T-helper 2 cell treated with Interferon-gamma antibody and Interleukin-4, amounts not matched to agents 5 μg/mL and 100 μg/mL, for 36 hours (primary cell): Measurements from ENCODE around the gene EVI2B.
"Not testable (repeated sequence)": the region's sequence is repeated elsewhere in the genome, so short reads cannot be mapped to it uniquely, and the experiment has no call there.

Source experiments
- DNase-seq: peaks from one replicate; pipeline ENCODE4 v3.0.0; 2021; ENCODE audit warnings: low spot score
- H3K27ac Mint-ChIP-seq: one replicate; pipeline ENCODE4 v1.8.0; 2021; ENCODE audit warnings: mild to moderate bottlenecking, mixed read lengths
- H3K27me3 Mint-ChIP-seq: one replicate; pipeline ENCODE4 v1.8.0; 2021; ENCODE audit warnings: low read depth, mixed read lengths
- H3K36me3 Mint-ChIP-seq: one replicate; pipeline ENCODE4 v1.8.0; 2021; ENCODE audit warnings: low read depth, mixed read lengths
- H3K4me1 Mint-ChIP-seq: one replicate; pipeline ENCODE4 v1.8.0; 2021; ENCODE audit warnings: low read depth, mixed read lengths
- H3K4me3 Mint-ChIP-seq: one replicate; pipeline ENCODE4 v1.8.0; 2022; ENCODE audit warnings: mild to moderate bottlenecking, moderate library complexity, mixed read lengths
- H3K9me3 Mint-ChIP-seq: one replicate; pipeline ENCODE4 v1.8.0; 2021; ENCODE audit warnings: mixed read lengths

EVI2B gene, protein sequence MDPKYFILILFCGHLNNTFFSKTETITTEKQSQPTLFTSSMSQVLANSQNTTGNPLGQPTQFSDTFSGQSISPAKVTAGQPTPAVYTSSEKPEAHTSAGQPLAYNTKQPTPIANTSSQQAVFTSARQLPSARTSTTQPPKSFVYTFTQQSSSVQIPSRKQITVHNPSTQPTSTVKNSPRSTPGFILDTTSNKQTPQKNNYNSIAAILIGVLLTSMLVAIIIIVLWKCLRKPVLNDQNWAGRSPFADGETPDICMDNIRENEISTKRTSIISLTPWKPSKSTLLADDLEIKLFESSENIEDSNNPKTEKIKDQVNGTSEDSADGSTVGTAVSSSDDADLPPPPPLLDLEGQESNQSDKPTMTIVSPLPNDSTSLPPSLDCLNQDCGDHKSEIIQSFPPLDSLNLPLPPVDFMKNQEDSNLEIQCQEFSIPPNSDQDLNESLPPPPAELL

DNA sequence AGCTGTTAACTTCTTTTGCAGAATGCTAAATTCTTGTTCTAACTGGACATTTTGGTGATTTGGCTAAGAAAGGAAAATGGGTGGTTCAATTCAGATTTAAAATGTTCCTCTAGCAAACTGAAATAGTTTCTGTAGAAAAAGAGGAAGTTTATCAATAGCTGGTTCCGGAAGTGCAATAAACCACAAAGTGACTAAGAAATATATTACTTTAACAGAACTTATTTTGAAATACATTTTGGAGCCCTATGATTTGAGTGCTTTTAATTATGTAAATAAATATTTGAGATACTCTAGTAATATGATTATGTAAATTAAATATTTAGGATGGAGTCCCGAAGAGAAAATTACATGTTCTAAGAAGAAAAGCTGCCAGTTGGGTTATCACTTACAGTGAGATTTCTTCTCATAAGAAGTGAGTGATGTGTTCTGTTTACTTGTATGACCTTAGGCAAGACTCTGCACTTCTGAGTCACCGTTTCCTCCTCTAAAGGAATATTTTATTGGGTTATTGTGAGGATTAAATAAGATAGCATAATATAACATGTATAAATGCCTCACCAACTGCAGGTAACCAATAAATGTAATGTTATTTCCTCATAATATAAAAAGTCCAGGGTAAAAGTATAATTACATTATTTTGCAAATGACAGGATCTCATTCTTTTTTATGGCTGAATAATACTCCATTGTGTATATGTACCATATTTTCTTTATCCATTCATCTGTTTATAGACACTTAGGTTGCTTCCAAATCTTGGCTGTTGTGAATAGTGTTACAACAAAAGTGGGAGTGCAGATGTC, at the start of gene EVI2B:
Gene EVI2B, minus strand, starts transcription at position 73 of the 800 bp plus-strand sequence. CDS start 8,445 bp downstream, outside the sequence.
- peaks cover 44% of the 10 kb centered on the region for H3K4me1 Mint-ChIP-seq
- peaks cover 59% of the 10 kb centered on the region for H3K36me3 Mint-ChIP-seq
- no peak for DNase-seq
- peak within 1 kb of the TSS; percentile 98 for H3K27ac Mint-ChIP-seq
- no peaks in the 10 kb centered on the region for H3K27me3 Mint-ChIP-seq
- no peaks in the 10 kb centered on the region for H3K9me3 Mint-ChIP-seq
- peak within 1 kb of the TSS; percentile 95 for H3K4me3 Mint-ChIP-seq

DNA sequence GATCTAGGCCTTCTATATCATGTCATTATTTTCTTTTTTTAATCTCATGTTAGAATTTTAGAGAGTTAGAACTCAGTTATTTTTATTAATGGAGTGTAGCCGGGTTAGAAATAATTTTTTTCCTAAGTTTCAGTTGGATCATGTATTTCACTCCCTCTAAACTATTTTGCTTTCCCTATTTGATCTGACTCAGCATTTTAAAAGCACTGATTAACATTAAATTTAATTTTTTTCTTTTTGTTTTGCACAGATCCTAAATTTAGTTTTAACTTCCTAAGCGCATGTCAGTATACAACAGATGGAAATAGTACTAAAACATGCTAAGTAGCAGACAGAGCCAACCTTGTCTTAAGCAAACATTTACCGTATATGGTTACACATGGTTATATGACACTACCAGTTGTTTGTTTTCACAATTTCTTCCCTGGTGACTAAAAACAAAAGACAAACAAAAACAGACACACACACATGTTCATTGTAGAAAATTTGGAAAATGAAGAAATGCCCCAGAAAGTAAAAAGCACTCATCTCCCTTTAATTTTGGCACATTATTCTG, 44.1 kb upstream of the EVI2B start:
- peaks cover 1% of the 10 kb centered on the region for H3K4me1 Mint-ChIP-seq
- no peaks in the 10 kb centered on the region for H3K9me3 Mint-ChIP-seq
- peaks cover 24% of the 10 kb centered on the region for H3K36me3 Mint-ChIP-seq
- DNase-seq: no peak
- no peak overlapping the region for H3K4me3 Mint-ChIP-seq
- H3K27me3 Mint-ChIP-seq: no peaks in the 10 kb centered on the region
- H3K27ac Mint-ChIP-seq: no peak overlapping the region

DNA sequence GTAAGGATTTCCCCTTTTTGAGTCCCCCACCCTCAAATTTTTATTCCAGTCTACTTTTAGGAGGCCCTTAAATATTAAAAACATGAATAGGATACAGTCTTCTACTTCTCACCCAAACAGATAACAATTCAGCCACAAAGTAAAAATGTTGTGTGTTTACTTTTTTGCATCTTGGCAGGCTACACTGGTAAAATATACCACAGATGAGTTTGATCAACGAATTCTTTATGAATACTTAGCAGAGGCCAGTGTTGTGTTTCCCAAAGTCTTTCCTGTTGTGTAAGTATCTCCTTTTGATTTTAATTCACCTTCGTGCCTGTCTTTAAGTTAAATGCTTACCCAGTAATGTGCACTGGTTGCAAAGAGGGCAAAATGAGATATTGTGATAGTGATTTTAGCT, 43.2 kb upstream of the EVI2B start:
- no peak for DNase-seq
- peaks cover 22% of the 10 kb centered on the region for H3K36me3 Mint-ChIP-seq

DNA sequence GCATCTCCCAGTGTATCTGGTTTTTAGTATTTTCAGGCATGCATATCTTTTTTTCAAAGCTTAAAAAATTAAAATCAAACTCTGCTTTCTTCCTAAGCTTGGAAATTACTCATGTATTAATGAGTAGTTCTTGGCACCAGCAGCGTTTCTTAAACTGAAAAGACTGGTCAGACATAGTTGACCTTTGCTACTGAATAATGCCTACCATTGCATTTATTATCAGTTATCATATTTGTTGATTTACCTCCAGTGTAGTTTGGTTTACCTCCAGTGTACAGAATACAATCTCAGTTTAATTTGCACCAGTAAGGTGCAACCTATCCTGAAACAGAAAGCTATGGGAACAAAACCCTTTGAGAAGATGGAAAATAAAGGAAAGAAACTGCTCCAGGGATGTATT, 42.1 kb upstream of the EVI2B start:
- Mint-ChIP-seq H3K4me1 (no peaks in the 10 kb centered on the region), H3K27me3 (no peaks in the 10 kb centered on the region)

More for the DNA sequence above, 43.2 kb upstream of the EVI2B start:
- Mint-ChIP-seq H3K4me1 (no peaks in the 10 kb centered on the region), H3K4me3 (no peak overlapping the region), H3K27ac (no peak overlapping the region), H3K9me3 (no peaks in the 10 kb centered on the region), H3K27me3 (no peaks in the 10 kb centered on the region)

DNA sequence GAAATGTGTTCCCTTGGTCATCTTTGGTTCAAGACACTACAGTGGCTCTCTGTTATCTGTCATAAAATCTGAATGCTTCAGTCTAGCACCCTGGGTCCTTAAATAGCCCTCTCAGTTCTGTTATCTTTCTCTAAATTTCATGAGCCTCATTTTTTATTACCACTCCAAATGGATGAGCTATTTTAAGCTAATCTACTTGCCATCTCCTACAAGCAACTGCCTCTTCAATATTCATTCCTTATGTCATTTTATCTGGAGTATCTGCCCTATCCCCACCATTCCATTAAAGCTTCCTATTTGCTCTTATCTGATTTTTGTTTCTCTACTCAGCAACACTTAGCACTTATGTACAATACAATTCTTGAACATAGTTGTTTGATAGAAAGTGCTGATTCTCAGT, 35.6 kb upstream of the EVI2B start:
- Mint-ChIP-seq H3K4me1 (no peaks in the 10 kb centered on the region), H3K9me3 (no peaks in the 10 kb centered on the region)

More for the DNA sequence above, 42.1 kb upstream of the EVI2B start:
- no peaks in the 10 kb centered on the region for H3K9me3 Mint-ChIP-seq
- no peak for DNase-seq
- no peak overlapping the region for H3K27ac Mint-ChIP-seq
- H3K4me3 Mint-ChIP-seq: no peak overlapping the region
- H3K36me3 Mint-ChIP-seq: peaks cover 19% of the 10 kb centered on the region

DNA sequence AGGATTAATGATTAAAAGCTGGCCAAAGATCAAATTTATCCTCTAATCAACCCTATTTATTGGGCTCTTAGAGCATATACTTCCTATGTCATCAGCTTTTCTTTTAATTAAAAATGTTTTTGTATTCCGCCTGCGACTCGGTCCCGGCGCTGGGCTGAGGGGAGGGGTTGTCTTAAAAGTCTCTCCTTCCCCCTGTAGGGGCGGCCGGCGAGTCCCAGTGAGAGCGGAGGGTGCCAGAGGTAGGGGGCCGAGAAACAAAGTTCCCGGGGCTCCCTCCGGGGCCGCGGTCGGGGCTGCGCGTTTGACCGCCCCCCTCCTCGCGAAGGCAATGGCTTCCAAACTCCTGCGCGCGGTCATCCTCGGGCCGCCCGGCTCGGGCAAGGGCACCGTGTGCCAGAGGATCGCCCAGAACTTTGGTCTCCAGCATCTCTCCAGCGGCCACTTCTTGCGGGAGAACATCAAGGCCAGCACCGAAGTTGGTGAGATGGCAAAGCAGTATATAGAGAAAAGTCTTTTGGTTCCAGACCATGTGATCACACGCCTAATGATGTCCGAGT, 31.4 kb upstream of the EVI2B start:
- not testable (repeated sequence) for H3K27ac Mint-ChIP-seq, H3K27me3 Mint-ChIP-seq, DNase-seq, H3K4me1 Mint-ChIP-seq, H3K4me3 Mint-ChIP-seq, H3K9me3 Mint-ChIP-seq, H3K36me3 Mint-ChIP-seq

More for the DNA sequence above, 35.6 kb upstream of the EVI2B start:
- no peak for DNase-seq
- Mint-ChIP-seq H3K27me3 (no peaks in the 10 kb centered on the region), H3K4me3 (no peak overlapping the region), H3K27ac (no peak overlapping the region), H3K36me3 (peaks cover 6% of the 10 kb centered on the region)

DNA sequence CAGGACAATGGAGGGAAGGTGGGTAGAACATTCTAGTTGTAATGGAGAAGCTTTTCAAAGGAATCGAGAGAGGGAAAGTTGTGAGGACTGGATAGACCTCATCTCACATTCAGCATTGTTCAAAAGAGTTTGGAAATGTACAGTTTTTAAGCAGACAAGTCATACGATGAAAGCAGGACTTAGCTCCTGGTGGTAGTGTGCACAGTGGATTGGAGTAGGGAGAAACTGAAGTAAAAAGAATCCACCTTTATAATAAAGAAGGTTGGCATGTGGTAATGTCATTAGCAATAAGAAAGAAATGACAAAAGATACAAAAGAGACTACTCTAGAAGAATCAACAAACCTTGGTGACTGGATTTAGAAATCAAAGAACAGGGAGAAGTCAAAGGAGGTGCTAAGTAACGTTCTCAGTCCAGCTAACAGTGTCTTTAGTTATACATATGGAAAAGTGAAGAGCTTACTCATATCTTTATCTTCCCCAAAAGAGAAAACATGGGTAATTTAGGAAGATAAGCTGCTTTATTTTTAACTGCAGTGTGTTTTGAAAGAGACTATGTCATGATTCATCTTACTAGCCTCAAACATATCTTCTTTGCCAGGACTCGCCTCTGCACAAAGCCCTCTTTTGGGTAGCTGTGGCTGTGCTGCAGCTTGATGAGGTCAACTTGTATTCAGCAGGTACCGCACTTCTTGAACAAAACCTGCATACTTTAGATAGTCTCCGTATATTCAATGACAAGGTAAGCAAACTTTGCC, 26.2 kb upstream of the EVI2B start:
- H3K9me3 Mint-ChIP-seq: no peaks in the 10 kb centered on the region
- no peaks in the 10 kb centered on the region for H3K4me1 Mint-ChIP-seq
- H3K36me3 Mint-ChIP-seq: peaks cover 12% of the 10 kb centered on the region
- no peak overlapping the region for H3K4me3 Mint-ChIP-seq
- H3K27me3 Mint-ChIP-seq: no peaks in the 10 kb centered on the region
- no peak for DNase-seq
- no peak overlapping the region for H3K27ac Mint-ChIP-seq

DNA sequence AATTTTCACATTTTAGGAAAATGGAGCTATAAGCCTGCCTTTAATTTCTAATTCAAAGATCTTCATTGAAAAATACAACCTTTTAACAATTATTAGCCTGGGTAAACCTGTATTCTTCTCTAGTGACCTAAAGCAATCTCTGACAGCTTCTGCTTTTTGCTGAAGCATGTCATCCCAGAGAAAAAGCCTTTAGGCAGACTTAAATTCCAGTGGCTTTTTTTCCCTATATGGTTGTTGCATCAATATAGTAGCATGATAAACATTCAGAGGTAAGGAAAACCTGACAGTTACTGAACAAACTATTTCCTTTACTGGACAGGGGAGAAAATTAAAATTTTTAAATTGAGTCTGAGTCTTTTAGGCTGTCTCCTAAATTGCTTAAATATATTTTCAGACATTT, 15.4 kb upstream of the EVI2B start:
- peaks cover 6% of the 10 kb centered on the region for H3K4me1 Mint-ChIP-seq
- no peaks in the 10 kb centered on the region for H3K9me3 Mint-ChIP-seq
- H3K27ac Mint-ChIP-seq: no peak overlapping the region
- no peaks in the 10 kb centered on the region for H3K27me3 Mint-ChIP-seq
- no peak overlapping the region for H3K4me3 Mint-ChIP-seq
- H3K36me3 Mint-ChIP-seq: peaks cover 16% of the 10 kb centered on the region
- DNase-seq: no peak

DNA sequence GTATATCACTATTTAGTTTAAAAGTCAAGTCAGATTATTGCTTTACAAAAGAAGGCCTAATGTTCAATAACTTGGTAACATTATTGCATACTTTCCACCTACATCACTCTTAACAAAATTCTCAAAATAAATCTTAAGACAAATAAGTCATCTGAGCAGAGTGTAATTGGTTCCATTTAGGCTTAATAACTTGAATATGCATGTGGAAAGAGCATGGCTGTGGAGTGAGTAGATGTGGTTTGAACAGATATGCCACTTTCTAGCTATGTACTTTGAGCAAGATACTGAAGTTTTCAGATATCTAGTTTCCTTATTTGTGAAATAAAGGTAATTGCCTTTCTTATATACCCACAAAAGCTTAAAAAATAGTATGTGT, 14.3 kb upstream of the EVI2B start:
- no peak overlapping the region for H3K27ac Mint-ChIP-seq
- H3K4me1 Mint-ChIP-seq: peaks cover 10% of the 10 kb centered on the region
- no peak for DNase-seq
- no peaks in the 10 kb centered on the region for H3K9me3 Mint-ChIP-seq
- no peak overlapping the region for H3K4me3 Mint-ChIP-seq
- H3K27me3 Mint-ChIP-seq: no peaks in the 10 kb centered on the region
- peaks cover 16% of the 10 kb centered on the region for H3K36me3 Mint-ChIP-seq

DNA sequence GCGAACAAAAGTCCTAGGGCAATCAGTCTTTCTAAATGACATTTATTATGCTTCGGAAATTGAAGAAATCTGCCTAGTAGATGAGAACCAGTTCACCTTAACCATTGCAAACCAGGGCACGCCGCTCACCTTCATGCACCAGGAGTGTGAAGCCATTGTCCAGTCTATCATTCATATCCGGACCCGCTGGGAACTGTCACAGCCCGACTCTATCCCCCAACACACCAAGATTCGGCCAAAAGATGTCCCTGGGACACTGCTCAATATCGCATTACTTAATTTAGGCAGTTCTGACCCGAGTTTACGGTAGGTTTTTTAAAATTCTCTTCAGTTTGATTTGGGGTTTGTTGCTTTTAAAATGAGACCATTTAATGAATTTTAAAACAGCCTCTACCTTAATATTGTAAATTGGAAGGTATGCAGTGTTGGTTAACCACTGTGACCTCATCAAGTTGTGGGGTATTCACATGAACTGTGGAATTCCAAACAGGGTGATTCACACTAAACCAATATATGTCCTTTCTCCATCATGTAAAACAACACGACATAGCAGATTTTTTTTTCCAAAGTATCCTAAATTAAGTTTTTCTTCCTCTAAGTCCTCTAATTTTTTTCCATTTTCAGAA, 13.8 kb upstream of the EVI2B start:
- H3K4me1 Mint-ChIP-seq: peaks cover 12% of the 10 kb centered on the region
- H3K27ac Mint-ChIP-seq: no peak overlapping the region
- no peak for DNase-seq
- H3K36me3 Mint-ChIP-seq: peaks cover 16% of the 10 kb centered on the region
- no peak overlapping the region for H3K4me3 Mint-ChIP-seq
- no peaks in the 10 kb centered on the region for H3K27me3 Mint-ChIP-seq
- H3K9me3 Mint-ChIP-seq: no peaks in the 10 kb centered on the region

DNA sequence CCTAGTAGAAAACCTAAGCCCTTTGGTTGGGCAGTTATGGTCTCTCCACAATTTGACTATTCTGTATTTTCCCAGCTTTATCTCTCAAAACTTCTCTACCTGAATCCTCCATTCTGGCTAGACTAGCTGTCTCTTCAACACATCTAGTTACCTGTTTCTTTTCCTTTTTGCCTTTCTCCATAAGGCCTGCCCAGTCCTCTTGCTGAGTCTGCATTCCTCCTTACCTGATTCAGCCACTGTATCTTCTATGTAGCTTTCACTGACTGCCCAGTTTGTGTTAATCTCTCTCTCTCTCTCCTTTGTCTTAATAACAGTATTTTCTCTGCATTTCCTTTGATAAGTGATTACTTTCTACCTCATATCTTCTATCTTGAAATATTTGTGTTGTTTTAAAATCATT, 9.7 kb upstream of the EVI2B start:
- Mint-ChIP-seq H3K27me3 (no peaks in the 10 kb centered on the region), H3K36me3 (peaks cover 25% of the 10 kb centered on the region), H3K27ac (peak overlapping the region; percentile 49), H3K4me3 (no peak overlapping the region), H3K4me1 (peaks cover 22% of the 10 kb centered on the region), H3K9me3 (no peaks in the 10 kb centered on the region)
- no peak for DNase-seq

DNA sequence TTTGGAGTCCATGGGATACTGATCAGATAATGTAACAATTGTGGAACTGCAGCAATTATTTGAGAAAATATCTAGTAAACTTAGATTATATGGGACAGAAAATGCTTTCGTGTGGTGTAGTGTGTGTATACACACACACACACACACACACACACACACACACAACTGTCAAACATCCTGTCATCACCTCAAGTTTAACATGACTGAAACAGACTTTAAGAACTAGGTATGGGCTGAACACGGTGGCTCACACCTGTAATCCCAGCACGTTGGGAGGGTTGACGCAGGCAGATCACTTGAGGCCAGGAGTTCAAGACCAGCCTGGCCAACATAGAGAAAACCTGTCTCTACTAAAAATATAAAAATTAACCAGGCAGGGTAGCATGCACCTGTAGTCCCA, 8.1 kb upstream of the EVI2B start:
- peaks cover 24% of the 10 kb centered on the region for H3K4me1 Mint-ChIP-seq
- H3K27me3 Mint-ChIP-seq: no peaks in the 10 kb centered on the region
- H3K27ac Mint-ChIP-seq: peak overlapping the region; percentile 94
- DNase-seq: no peak
- H3K9me3 Mint-ChIP-seq: no peaks in the 10 kb centered on the region
- H3K4me3 Mint-ChIP-seq: peak overlapping the region; percentile 86
- H3K36me3 Mint-ChIP-seq: peaks cover 29% of the 10 kb centered on the region

DNA sequence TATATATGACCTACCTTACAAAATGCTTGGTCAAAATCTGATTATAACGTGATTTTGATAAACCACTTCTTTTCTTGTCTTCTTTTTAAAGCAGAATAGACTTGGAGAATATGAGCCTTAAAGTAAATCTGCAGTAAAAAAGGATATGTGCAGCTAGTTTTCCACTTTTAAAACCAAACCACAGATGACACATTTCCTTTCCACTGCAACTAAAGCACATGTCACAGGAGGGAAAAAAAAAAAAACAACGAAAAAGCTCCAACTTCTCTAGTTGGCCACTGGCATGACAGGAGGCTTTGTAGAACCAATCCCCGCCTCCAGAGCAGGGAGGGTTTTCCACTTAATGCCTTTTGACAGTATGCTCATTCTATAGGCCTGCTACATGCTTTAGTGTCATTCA, 7.6 kb upstream of the EVI2B start, which contains the start of gene EVI2A:
Gene EVI2A, minus strand, starts transcription at position 142 of the 400 bp plus-strand sequence. CDS start 2,609 bp downstream, outside the sequence.
- DNase-seq: peak; percentile 83
- H3K36me3 Mint-ChIP-seq: peaks cover 33% of the 10 kb centered on the region
- no peaks in the 10 kb centered on the region for H3K27me3 Mint-ChIP-seq
- H3K4me3 Mint-ChIP-seq: peak within 1 kb of the TSS; percentile 86
- H3K9me3 Mint-ChIP-seq: no peaks in the 10 kb centered on the region
- peak within 1 kb of the TSS; percentile 94 for H3K27ac Mint-ChIP-seq
- peaks cover 27% of the 10 kb centered on the region for H3K4me1 Mint-ChIP-seq
